WERI-Rb-1 (cell line): ENCODE data around the gene ST8SIA5.

Experiments used
- DNase-seq: peaks from one replicate; pipeline ENCODE4 v3.0.0-alpha.2; 2020
- H3K27ac ChIP-seq: fragments of 250-450 bp; sonication (Bioruptor Pico); 2 replicates; pipeline ENCODE4 v1.5.1; 2020; ENCODE audit warnings: mild to moderate bottlenecking, moderate library complexity
- H3K27me3 ChIP-seq: fragments of 250-450 bp; sonication (Bioruptor Pico); 2 replicates; pipeline ENCODE4 v1.5.1; 2021; ENCODE audit warnings: mild to moderate bottlenecking, low read depth, moderate library complexity; ENCODE audit not compliant: insufficient read depth, severe bottlenecking
- H3K36me3 ChIP-seq: fragments of 250-450 bp; sonication (Bioruptor Pico); 2 replicates; pipeline ENCODE4 v1.5.1; 2020; ENCODE audit warnings: mild to moderate bottlenecking, moderate library complexity
- H3K4me3 ChIP-seq: 2 replicates; pipeline ENCODE4 v1.5.1; 2011; ENCODE audit warnings: low read depth, mild to moderate bottlenecking, control low read depth, low read length
- H3K9me3 ChIP-seq: fragments of 250-450 bp; sonication (Bioruptor Pico); 2 replicates; pipeline ENCODE4 v1.5.1; 2021; ENCODE audit warnings: mild to moderate bottlenecking, moderate library complexity; ENCODE audit not compliant: severe bottlenecking
- TF ChIP-seq, protein P1 (sequence below): IDR thresholded peaks from 2 replicates; pipeline ENCODE4 v1.5.1; 2011; ENCODE audit warnings: low read depth, mild to moderate bottlenecking, control low read depth, inconsistent platforms, low read length

ST8SIA5 gene

DNA sequence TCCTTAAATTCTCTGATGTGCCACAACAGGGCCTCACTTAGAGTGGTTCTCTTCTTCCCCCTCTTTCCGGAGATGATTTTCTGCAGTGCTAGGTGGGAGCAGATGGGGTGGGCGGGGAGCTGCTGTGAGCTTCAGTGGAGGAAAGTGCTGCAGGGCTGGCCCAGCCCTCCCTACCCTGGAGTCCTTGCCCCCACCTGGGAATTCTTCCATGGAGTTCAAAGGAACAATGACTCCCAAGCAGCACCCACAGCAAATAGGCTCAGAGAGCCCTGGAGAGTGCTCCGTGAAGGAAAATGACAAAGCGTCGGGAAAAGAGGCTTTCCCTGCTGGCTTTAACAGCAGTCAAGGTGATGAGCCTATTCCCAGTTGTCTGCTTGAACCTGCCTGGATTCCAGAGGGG is 128.6 kb downstream of the ST8SIA5 start:
- Histone ChIP-seq H3K27me3 (no peaks in the 10 kb centered on the region), H3K9me3 (no peaks in the 10 kb centered on the region), H3K4me3 (no peak overlapping the region), H3K36me3 (no peaks in the 10 kb centered on the region), H3K27ac (no peak overlapping the region)
- DNase-seq, result peak; percentile 50
- TF ChIP-seq, protein P1, sequence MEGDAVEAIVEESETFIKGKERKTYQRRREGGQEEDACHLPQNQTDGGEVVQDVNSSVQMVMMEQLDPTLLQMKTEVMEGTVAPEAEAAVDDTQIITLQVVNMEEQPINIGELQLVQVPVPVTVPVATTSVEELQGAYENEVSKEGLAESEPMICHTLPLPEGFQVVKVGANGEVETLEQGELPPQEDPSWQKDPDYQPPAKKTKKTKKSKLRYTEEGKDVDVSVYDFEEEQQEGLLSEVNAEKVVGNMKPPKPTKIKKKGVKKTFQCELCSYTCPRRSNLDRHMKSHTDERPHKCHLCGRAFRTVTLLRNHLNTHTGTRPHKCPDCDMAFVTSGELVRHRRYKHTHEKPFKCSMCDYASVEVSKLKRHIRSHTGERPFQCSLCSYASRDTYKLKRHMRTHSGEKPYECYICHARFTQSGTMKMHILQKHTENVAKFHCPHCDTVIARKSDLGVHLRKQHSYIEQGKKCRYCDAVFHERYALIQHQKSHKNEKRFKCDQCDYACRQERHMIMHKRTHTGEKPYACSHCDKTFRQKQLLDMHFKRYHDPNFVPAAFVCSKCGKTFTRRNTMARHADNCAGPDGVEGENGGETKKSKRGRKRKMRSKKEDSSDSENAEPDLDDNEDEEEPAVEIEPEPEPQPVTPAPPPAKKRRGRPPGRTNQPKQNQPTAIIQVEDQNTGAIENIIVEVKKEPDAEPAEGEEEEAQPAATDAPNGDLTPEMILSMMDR, result no peak

DNA sequence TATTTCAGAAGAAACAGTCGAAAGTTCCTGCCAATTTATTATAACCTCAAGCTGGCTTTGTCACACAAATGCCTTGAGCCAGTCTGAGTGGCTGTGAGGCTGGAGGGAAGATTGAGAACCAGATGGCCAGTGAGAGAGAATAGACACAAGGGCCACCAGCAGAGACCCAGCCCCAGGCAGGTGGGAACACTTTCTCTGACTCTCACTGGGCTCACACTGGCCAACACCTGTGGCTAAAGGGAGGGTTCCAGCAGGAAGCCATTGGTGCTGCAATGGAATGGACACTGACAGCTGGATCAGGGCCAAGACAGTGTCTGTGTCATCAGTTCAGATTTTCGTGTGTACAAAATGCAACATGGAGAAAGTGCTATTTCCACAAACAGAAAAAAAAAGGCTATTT is 129.7 kb downstream of the ST8SIA5 start:
- no peak overlapping the region for H3K27ac ChIP-seq
- H3K36me3 ChIP-seq, result no peaks in the 10 kb centered on the region
- H3K4me3 ChIP-seq, result no peak overlapping the region
- no peaks in the 10 kb centered on the region for H3K9me3 ChIP-seq
- no peaks in the 10 kb centered on the region for H3K27me3 ChIP-seq
- TF ChIP-seq, protein P1, result no peak
- DNase-seq, result peak; percentile 56

DNA sequence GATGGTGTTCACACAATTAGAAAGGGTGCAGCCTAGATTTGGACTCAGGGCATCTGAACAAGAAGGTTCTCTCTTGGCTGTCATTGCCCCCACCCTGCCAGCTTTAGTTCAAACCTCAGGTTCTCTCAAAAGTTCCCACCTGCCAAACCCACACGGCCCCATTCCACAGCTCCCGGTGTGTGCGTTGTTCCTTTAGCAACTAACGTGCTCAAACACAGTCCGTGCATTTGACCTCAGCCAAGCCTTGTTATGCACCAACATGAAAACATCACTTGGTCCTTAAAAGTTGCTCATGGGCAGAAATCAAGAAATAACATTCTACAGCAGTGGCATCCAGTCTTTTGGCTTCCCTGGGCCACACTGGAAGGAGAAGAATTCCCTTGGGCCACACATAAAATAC is 131.8 kb downstream of the ST8SIA5 start:
- no peaks in the 10 kb centered on the region for H3K27me3 ChIP-seq
- H3K27ac ChIP-seq, result no peak overlapping the region
- no peaks in the 10 kb centered on the region for H3K36me3 ChIP-seq
- TF ChIP-seq, protein P1, result no peak
- no peak overlapping the region for H3K4me3 ChIP-seq
- H3K9me3 ChIP-seq, result no peaks in the 10 kb centered on the region
- no peak for DNase-seq

GRCh38 chr18:46624127-46624526 is 132.7 kb downstream of the ST8SIA5 start:
- TF ChIP-seq, protein P1, result no peak
- no peak for DNase-seq
- no peaks in the 10 kb centered on the region for H3K36me3 ChIP-seq
- no peaks in the 10 kb centered on the region for H3K27me3 ChIP-seq
- no peaks in the 10 kb centered on the region for H3K9me3 ChIP-seq
- H3K27ac ChIP-seq, result no peak overlapping the region
- no peak overlapping the region for H3K4me3 ChIP-seq

DNA sequence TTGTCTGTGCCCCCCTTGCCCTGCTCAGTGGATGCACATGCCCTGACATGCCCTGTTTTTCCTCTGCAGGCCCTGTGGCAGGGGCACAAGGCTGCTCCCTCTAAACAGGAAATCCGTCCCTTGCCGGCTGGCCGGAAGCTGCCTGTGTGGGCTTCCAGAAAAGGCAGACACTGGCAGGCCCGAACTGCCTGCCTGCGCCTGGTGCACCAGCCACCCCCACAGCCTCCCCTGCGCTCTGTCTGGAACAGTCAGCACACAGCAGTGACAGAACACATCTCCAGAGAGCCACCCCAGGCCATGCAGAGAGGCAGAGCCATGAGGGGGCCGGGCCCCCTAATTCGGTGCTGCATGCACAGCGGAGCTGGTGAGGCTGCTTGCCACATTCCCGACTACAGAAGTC is 133.3 kb downstream of the ST8SIA5 start:
- no peak for DNase-seq
- Histone ChIP-seq H3K27ac (no peak overlapping the region), H3K27me3 (no peaks in the 10 kb centered on the region)

DNA sequence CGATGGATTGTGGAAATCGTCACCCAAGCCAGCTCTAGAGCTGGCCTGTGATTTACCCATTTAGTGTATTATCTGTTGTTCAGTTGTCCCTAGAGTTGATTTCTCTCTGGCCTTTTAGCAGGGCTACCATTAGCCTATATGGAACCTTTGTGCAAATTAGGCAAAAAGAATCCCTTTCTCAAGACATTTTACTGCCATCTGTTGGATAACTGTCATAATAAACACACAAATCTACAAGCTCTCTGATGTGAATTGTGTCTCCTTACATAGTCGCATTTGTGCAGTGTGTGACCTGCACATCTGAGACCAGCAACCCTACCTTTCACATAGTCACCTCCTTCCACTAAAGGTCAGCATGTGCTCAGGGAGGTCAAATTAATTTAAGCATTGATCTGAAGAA is 133.9 kb downstream of the ST8SIA5 start:
- H3K36me3 ChIP-seq, result no peaks in the 10 kb centered on the region
- no peak overlapping the region for H3K4me3 ChIP-seq
- no peaks in the 10 kb centered on the region for H3K9me3 ChIP-seq
- no peak for DNase-seq
- TF ChIP-seq, protein P1, result peak; percentile 35; the same call in 1 of the 2 replicates
- H3K27ac ChIP-seq, result no peak overlapping the region
- H3K27me3 ChIP-seq, result no peaks in the 10 kb centered on the region

More for the DNA sequence above, 133.3 kb downstream of the ST8SIA5 start:
- Histone ChIP-seq H3K4me3 (no peak overlapping the region), H3K9me3 (no peaks in the 10 kb centered on the region), H3K36me3 (no peaks in the 10 kb centered on the region)
- TF ChIP-seq, protein P1, result no peak
